CD4-positive, alpha-beta T cell treated with Interleukin-6 for 4 hours (primary cell): ENCODE measurements around the gene ZNF592.

Source experiments
- DNase-seq: peaks from one replicate; pipeline ENCODE4 v3.0.0-alpha.2; 2020; ENCODE audit warnings: mixed read lengths

ZNF592 gene

DNA sequence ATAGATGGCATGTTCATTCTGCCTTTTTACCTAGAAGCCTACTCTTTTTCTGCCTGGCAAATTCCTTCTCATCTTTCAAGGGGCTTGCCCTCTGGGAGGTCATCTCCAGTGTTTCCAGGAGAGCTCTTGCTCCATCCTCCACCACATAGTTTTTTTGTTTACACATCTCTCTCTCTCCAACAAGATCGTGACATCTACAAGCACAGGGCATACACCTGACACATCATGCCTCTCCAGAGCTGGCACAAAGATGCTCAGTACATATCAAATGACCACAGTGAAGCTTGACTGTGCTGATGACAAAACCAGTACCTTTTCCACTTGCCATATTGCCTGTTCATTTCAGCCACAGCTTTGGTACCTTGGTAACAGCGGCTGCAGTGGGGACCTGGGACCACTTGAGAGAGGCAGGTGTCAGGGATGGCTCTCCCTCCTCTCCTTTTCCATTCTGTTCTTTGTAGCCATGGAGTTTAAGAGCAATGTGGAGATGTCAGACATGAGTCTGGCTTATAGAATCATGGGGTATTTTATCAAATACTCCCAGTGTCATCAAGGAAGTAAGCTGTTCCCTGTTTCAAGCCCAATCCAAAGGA is 84.2 kb downstream of the ZNF592 start:
- no peak for DNase-seq

DNA sequence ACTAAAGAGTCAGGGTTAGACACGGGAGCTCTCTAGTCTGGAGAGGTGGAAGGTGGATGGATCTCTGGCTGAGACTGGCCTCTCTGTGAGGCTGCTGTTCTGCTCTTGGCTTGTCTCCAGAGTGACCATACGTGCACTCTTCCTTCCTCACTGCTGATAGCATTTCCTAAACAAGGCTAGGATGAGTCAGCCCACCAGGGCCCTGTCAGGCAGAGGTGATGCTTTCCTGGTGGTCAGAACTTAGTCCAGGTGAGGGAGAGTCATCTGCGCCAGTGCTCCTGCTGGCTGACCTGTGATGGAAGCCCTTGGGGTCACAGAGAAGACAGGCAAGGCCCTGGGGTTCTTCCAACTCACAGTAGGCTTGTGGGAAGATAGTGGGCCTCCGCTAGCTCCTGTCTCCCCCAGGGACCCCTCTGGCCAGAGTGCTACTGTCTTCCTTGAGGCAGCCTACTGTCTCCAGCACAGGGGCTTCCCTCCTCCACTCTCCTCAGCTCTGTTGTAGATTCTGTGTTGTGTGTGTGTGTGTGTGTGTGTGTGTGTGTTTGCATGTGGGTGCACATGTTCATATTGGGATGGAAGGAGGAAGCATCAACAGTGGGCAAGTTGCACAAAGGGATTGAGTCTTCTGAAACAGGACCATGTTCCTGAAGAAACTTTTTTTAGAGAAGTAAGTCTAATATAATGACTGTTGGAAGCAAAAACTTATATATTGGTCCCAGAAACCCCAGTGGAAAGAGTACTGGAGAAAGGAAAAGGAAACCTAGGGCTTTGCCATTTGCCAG is 85.2 kb downstream of the ZNF592 start:
- no peak for DNase-seq

DNA sequence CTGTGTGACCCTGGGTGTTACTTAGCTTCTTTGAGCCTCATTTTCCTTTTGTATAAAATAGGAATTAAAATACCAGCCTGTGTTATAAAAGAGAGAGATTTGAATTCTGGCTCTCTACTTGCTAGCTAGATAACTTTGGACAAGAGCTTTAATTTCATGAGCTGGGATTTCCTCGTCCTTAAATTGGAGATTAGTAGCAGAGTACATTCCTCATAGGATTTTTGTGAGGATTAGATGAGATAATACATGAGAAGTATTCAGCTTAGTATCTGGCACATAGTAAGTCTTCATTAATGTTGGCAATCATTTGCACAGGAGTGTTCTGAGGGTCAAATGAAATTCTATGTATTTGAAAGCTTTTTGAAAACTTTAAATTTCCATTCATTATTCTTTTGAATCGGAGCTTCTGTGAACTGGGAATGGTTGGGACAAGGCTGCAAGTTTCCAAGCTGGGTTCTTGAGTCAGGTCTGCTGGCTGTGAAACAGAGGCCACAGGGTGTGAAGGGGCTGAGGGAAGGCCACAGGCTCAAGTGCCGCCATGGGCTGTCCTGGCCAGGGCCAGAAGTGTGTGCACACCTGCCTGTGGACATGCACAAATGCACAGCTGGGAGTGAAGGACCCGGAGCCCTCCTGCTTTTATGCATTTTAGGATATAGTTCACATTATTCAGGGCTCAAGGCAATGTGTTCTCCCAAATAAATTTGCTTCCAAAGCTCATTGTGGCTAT is 86.0 kb downstream of the ZNF592 start:
- DNase-seq: no peak

DNA sequence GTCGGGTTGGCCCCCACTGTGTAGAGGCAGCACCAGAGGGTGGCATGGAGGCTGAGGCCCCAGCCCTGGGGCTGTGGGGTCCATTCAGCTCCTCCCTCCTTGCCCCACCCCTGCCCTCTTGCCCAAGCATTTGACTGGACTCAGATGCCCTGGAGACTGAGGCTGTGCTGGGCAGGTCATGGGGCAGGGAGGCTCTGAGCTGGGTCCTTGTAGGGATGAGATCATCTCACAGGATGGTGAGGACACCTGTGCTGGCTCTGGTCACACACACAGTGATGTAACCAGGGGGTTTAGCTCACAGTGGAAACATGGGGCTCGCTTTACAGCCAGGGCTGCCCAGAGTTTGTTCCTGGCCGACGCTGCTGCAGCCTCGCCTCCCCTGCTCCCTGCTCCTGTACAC is 86.6 kb downstream of the ZNF592 start:
- DNase-seq: no peak

DNA sequence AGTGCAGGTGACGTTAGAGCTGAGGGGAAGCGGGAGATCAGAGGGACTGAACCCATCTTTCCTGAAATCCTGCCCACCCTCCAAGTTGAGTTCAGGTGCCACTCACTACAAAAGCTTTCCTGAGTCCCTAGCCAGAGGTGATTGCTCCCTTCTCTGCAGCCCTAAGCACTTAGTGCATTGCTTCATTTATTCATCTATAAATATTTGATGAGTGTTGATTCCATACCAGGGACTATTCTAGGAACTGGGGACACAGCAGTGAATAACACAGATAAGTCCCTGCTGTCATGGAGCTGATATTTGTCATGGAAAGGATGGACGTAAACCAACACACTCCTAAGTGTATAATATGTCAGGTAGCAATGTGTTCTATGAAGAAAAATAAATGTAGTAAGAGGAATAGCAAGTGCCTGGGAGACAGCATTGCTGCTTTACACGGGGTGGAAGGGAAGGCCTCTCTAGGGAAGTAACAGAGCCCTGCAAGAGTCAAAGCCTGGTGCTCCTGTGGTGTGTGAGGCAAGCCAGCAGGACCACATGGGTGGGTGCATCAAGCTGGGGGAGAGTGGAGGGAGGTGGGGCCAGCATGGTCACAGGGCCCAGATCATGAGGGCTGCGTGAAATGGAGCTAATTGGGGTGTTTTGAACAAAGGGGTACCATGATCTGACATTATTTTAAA is 87.4 kb downstream of the ZNF592 start:
- DNase-seq: no peak

DNA sequence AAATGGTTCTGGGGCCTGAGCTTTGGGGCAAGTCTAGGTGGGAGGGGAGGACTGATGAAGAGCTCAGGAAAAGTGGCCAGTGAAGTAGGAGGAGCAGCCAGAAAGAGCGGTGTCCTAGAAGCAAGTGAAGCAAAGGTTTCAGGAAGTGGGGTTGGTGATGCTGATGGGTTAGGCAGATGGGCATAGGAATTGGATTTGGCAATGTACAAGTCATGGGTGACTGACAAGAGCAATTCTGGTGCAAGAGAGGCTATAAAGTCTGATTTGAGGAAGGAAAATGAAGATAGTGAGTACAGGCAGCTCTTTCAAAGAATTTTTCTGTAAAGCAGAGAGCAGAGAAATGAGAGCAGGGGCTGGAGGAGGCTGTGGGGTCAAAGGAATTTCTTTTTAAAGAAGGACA is 88.5 kb downstream of the ZNF592 start:
- DNase-seq: no peak

DNA sequence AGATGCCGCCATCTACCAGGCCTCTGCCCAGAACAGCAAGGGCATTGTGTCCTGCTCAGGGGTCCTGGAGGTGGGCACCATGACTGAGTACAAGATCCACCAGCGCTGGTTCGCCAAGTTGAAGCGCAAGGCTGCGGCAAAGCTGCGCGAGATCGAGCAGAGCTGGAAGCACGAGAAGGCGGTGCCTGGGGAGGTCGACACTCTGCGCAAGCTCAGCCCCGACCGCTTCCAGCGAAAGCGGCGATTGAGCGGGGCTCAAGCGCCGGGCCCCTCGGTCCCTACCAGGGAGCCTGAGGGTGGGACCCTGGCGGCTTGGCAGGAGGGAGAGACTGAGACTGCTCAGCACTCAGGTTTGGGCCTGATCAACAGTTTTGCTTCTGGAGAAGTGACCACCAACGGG is 91.3 kb downstream of the ZNF592 start:
- no peak for DNase-seq

DNA sequence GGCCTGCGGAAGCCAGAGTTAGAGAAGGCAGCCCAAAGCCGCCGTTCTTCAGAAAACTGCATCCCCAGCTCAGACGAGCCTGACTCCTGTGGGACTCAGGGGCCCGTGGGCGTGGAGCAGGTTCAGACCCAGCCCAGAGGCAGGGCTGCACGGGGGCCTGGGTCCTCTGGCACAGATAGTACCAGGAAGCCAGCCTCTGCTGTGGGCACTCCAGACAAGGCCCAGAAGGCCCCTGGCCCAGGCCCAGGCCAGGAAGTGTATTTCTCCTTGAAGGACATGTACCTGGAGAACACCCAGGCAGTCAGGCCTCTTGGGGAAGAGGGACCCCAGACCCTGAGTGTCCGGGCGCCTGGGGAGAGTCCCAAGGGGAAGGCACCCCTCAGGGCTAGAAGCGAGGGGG is 91.9 kb downstream of the ZNF592 start:
- DNase-seq: no peak

DNA sequence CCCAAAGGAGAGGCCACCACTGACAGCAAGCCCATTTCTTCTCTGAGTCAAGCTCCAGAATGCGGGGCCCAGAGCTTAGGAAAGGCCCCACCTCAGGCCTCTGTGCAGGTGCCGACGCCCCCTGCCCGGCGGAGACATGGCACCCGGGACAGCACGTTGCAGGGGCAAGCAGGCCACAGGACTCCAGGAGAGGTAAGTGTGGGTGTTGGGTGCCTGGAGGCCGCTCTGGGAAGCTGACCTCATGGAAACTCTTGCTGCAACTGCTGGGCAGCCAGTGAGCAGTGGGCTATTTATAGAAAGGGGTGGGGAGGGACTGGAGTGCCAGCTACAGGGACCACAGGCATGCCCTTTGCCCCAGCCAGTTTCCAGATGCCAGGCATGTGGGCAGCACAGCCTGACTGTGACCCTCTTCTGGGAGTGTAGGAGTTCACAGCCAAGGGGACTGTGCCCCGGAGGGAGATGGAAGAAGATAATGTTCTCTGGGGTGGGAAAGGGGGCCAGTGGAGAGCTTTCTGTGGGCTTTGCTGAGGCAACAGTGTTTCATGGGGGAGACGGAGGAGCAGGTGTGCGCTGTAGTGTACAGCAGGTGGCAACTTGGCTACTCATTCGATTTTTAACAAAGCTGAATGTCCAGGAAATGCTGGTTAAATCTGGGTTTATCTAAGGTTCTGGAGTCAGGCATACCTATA is 92.5 kb downstream of the ZNF592 start:
- DNase-seq: no peak

DNA sequence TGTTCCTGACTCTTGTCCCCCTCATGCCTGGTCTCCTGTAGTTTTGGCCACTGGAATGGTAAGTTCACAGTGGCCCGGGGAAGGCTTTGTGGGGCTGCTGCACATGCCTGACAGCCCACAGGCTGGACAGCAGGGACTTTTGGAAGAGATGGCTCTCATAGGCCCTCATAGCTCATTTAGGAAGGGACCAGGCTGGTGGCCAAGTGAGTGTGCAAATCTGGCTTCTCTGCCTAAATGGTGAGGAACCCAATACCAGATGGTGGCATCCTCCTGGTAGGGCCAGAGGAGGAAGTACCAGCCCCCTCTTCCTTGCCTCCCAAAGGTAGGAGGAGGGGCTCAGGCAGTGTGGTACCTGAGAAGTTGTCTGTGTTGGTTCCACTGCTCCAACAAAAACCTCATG is 94.4 kb downstream of the ZNF592 start:
- DNase-seq: no peak

DNA sequence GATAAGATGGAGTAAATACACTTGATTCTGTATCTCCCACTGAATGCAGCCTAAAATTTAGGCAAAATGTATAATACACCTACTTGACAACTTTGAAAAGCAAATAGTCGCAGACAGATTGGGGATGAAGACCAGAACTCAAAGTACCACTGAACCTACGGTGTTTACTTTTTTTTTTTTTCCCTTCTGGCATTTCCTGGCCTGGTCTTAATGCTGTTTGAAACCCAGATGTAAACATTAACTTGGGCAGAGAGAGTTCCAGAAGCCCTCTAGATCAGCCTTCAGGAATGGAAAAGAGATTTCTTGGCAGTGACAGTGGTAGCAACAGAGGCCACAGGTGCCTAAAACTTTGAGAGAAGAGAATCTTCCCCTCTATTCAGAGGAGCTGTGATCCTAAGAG is 96.6 kb downstream of the ZNF592 start:
- no peak for DNase-seq

DNA sequence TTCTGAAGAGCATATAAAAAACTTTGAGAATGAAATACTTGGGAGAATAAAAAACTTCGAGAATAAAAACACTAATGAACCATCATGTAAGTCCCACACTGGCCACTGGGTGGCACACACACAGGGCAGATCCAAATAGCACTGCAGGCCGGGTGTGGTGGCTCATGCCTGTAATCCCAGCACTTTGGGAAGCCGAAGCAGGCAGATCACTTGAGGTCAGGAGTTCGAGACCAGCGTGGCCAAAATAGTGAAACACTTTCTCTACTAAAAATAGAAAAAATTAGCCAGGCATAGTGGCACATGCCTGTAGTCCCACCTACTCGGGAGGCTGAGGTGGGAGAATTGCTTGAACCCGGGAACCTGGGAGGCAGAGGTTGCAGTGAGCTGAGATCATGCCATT is 97.2 kb downstream of the ZNF592 start:
- DNase-seq: peak; percentile 47

DNA sequence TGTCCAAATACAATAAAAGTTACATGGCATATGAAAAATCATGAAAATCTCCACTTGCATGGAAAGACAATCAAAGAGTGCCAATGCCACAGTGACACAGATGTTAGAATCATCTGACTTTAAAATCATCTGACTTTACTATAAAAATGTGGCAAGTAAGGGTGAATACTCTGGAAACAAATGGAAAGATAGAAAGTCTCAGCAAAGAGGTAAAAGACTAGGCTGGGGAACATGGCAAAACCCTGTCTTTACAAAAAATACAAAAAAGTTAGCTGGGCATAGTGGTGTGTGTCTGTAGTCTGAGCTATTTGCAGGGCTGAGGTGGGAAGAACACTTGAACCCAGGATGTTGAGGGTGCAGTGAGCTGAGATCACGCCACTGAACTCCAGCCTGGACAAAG is 97.9 kb downstream of the ZNF592 start:
- no peak for DNase-seq

DNA sequence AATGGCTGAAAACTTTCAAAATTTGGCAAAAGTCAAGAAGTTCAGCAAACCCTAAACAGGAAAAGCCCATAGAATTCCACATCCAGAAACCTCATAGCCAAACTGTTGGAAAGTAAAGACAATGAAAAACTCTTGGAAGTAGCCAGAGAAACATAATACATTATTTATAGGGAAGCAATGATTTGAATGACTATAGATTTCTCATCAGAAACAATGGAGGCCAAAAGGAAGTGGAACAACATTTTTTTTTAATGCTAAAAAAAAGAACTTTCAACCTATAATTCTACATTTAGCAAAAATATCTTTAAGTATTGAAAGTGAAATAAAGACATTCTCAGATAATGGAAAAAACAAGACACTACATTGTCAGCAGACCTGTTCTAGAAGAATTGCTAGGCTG is 99.0 kb downstream of the ZNF592 start:
- DNase-seq: no peak

DNA sequence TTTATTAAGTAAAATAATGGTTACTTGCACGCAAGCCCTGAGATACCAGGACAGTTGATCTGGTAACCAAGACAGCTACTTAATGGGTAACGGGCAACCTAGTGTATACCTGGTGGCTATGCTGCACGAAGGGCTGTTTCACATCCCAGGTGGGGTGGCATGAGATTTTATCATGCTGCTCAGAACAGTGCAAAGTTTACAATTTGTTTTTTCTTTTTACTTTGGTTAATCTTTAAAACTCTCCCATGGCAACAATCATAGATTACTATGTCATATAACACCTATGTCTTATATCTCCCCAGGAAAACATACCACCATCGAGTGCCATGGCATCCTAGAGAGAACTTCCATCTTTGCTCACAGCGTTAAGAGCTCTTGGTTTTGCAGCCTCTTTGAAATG is 103.8 kb downstream of the ZNF592 start:
- DNase-seq: no peak

DNA sequence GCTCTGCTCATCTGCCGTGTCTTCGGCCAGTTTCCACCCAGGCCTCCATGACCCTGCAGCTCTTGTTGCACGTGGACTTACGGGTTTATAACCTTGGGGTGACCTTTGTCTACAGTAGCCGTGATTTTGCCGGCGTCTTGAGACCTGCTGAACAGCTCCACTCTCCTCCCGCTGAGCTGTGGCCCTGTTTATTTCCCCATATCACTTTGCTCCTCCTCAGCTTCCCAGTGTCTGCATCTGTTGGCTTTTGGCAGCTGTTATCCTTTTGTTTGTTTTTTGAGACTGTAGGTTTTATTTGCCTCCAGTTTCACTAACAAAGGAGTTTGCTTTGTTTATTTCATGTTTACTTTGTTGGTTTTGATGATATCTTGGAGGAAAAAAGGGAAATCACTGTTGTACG is 106.7 kb downstream of the ZNF592 start:
- no peak for DNase-seq

DNA sequence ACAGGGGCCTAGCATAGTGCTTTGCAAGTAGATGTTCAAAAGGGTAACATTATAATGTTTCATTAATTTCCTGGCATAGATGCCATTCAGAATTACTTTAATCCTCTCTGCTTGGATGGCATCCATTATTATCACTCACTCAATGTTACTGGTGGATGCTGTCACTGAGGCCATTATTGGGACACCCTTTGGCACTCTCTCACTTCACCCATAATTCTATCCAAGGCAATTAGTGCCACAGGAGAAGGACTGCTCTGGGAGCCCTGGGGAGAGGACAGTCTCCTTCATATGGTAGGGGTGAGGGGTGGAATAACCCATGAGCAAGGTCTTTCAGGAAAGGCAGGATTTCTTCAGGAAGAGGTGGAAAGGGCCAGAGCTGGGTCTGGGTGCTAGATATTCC is 107.4 kb downstream of the ZNF592 start:
- no peak for DNase-seq
